SU-DHL-6 (cell line): Measurements from ENCODE around the gene PIR.

Experiments used
- EZH2phosphoT487 ChIP-seq: fragments of 200-600 bp; sonication (generic), shearing (Covaris generic); conservative IDR thresholded peaks from 2 replicates; pipeline ENCODE4 v1.6.1; 2018; ENCODE audit warnings: mild to moderate bottlenecking, antibody characterized with exemption, low read length, moderate library complexity, mixed read lengths
- TF ChIP-seq, protein P1 (sequence below): fragments of 200-600 bp; sonication (generic); IDR thresholded peaks from one replicate; pipeline ENCODE4 v1.5.1; 2017; ENCODE audit warnings: antibody characterized with exemption, mild to moderate bottlenecking, low read length, moderate library complexity; ENCODE audit not compliant: insufficient read depth, poor library complexity, severe bottlenecking

- TF ChIP-seq, protein P1, sequence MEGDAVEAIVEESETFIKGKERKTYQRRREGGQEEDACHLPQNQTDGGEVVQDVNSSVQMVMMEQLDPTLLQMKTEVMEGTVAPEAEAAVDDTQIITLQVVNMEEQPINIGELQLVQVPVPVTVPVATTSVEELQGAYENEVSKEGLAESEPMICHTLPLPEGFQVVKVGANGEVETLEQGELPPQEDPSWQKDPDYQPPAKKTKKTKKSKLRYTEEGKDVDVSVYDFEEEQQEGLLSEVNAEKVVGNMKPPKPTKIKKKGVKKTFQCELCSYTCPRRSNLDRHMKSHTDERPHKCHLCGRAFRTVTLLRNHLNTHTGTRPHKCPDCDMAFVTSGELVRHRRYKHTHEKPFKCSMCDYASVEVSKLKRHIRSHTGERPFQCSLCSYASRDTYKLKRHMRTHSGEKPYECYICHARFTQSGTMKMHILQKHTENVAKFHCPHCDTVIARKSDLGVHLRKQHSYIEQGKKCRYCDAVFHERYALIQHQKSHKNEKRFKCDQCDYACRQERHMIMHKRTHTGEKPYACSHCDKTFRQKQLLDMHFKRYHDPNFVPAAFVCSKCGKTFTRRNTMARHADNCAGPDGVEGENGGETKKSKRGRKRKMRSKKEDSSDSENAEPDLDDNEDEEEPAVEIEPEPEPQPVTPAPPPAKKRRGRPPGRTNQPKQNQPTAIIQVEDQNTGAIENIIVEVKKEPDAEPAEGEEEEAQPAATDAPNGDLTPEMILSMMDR = no peak
- TF ChIP-seq EZH2phosphoT487 = no peak
Measured at GRCh38 chrX:15525664-15526416, 32.7 kb upstream of the PIR start.
